ENCODE data around the gene TRIM33.

DNA sequence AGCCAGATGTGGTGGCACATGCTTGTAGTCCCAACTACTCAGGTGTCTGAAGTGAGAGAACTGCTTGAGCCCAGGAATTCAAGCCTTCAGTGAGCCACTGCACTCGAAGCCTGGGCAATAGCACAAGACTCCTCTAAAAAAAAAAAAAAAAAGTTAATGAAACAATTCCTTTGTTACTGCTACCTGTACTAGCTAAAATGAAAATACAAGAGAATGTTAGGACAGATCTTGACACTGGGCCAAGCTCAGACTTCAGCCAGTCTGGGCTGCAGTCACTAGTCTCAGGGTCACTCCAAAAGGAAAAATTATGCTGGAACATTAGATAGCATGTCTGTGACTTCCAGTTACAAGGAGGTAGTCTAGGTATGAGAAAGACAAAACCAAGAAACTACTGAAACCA lies 56.5 kb downstream of the TRIM33 start:
- TF ChIP-seq MXI1 (conservative IDR thresholded peaks at IDR 0.05; ENCODE audit: poor library complexity, severe bottlenecking) (no peak), POLR2AphosphoS5 (IDR thresholded peaks at IDR 0.05) (no peak), RAD21 (conservative IDR thresholded peaks at IDR 0.05) (no peak), EZH2 (IDR thresholded peaks at IDR 0.05; ENCODE audit: borderline replicate concordance, insufficient read depth, low read length, poor library complexity, severe bottlenecking) (no peak), SMC3 (conservative IDR thresholded peaks at IDR 0.05; ENCODE audit: poor library complexity) (no peak), EP300 (conservative IDR thresholded peaks at IDR 0.05; ENCODE audit: poor library complexity, severe bottlenecking) (no peak)
- TF ChIP-seq, protein P1, sequence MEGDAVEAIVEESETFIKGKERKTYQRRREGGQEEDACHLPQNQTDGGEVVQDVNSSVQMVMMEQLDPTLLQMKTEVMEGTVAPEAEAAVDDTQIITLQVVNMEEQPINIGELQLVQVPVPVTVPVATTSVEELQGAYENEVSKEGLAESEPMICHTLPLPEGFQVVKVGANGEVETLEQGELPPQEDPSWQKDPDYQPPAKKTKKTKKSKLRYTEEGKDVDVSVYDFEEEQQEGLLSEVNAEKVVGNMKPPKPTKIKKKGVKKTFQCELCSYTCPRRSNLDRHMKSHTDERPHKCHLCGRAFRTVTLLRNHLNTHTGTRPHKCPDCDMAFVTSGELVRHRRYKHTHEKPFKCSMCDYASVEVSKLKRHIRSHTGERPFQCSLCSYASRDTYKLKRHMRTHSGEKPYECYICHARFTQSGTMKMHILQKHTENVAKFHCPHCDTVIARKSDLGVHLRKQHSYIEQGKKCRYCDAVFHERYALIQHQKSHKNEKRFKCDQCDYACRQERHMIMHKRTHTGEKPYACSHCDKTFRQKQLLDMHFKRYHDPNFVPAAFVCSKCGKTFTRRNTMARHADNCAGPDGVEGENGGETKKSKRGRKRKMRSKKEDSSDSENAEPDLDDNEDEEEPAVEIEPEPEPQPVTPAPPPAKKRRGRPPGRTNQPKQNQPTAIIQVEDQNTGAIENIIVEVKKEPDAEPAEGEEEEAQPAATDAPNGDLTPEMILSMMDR (IDR thresholded peaks at IDR 0.05; ENCODE audit: poor library complexity, severe bottlenecking), result no peak
